Neural progenitor cell (in vitro differentiated cells): ENCODE data around the gene E2F1.

ENCODE experiments used
- CTCF ChIP-seq: fragments of 200-600 bp; sonication (generic); IDR thresholded peaks from 2 replicates; pipeline ENCODE4 v1.5.1; 2017; ENCODE audit warnings: antibody characterized with exemption, mild to moderate bottlenecking
- EZH2 ChIP-seq: fragments of 200-600 bp; sonication (generic); IDR thresholded peaks from 2 replicates; pipeline ENCODE4 v1.6.1; 2017; ENCODE audit warnings: antibody characterized with exemption, mild to moderate bottlenecking, moderate library complexity
- EZH2phosphoT487 ChIP-seq: fragments of 200-600 bp; sonication (generic); IDR thresholded peaks from 2 replicates; pipeline ENCODE4 v1.6.1; 2017; ENCODE audit warnings: antibody characterized with exemption

DNA sequence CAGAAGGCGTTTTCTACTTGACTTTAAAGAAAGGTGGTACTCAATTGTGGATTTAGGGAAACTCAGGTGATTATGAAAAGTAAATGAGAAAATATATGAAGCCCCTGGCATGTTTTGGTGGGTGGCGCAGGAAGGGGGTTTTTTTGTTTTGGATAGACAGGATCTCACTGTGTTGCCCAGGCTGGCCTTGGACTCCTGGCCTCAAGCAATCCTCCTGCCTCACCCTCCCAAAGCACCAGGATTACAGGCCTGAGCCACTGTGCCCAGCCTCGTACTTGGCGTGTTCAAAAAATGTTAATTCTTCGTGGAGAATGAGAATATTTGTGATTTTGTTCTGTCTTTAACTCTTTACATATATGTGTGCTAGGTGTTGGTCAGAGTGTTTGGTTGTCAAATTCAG, 56.2 kb downstream of the E2F1 start:
- no peak for TF ChIP-seq EZH2
- TF ChIP-seq CTCF, result no peak
- no peak for TF ChIP-seq EZH2phosphoT487
